Hematopoietic multipotent progenitor cell (in vitro differentiated cells): ENCODE measurements around the gene APLF. TPM values are rescaled to one million over a fixed set of nuclear protein-coding genes. Genes with fewer than 3 reads are reported as not detected.

ENCODE experiments used
- total RNA-seq: library from RNA; depleted of rRNA; stranded (reverse); fragments of >200 nt; gene quantifications from one replicate; pipeline ENCODE4 v1.2.3, GENCODE V29; 2012

The APLF gene
- total RNA-seq, 1 donor, result 5.4 TPM

Other genes with a start within 250 kb of the APLF start
- gene PPP3R1, start 215.1 kb upstream of the APLF start, total RNA-seq, result 18.0 TPM
- gene CNRIP1, start 147.6 kb upstream of the APLF start, total RNA-seq, result 40.7 TPM
- gene PLEK, start 102.3 kb upstream of the APLF start, total RNA-seq, result 48.2 TPM
- gene FBXO48, start 291 bp upstream of the APLF start, total RNA-seq, result 0.27 TPM
- gene PROKR1, start 176.0 kb downstream of the APLF start, total RNA-seq, result under 0.01 TPM